HuH-7 (cell line): ENCODE measurements around the gene TMOD4.
"Not testable (repeated sequence)": the region's sequence is repeated elsewhere in the genome, so short reads cannot be mapped to it uniquely, and the experiment has no call there.

ENCODE experiments used
- DNase-seq: peaks from one replicate; pipeline ENCODE4 v3.0.0; 2011; ENCODE audit warnings: low spot score

TMOD4 gene

GRCh38 chr1:151175863-151176262, at the start of gene TMOD4:
Gene TMOD4, minus strand, starts transcription at chr1:151175981. Its CDS starts 1,106 bp downstream, at chr1:151174875.
- DNase-seq: no peak

GRCh38 chr1:151222130-151222529, 46.3 kb upstream of the TMOD4 start:
- DNase-seq: no peak

GRCh38 chr1:151221616-151222015, 45.8 kb upstream of the TMOD4 start:
- no peak for DNase-seq

DNA sequence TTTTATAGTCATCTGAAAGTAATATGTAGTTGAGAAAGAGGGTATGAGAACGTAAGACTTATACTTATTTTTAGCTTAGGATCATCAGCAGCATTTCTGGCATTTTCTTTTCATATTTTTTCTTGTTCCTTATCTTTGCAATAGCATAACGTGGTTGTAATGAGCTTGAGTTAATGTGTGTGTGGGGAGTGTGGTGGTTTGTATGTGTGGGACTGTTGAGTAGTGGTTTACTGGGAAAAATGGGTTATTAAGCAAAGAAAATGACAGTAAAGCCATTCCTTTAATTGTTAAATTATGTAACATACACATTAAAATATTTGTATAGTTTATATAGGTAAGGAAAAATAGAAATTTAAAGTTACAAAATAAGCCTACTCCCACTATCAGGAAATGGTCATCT, 37.8 kb upstream of the TMOD4 start:
- DNase-seq: no peak

DNA sequence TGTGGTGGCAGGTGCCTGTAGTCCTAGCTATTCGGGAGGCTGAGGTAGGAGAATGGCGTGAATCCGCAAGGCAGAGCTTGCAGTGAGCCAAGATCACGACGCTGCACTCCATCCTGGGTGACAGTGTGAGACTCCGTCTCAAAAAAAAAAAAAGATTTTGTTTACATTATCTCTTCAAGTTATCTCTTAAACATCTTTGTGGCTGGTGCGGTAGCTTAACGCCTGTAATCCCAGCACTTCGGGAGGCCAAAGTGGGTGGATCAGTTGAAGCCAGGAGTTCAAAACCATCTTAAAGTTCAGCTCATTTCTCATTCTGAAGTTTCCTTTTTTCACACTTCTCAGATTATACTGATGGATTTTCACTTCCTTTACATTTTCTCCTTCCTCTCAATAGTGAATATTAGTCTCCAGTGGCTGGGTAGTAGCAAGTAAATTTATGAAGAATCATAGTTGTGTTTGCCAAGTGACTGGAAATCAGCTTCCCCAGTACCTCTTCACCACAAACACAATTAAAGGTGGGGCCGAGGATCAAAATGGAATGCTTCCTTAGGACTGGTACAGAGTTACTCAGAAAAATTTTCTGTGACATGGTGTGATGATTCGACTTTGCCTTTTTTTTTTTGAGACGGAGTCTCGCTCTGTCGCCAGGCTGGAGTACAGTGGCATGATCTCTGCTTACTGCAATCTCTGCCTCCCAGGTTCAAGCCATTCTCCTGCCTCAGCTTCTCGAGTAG, 36.4 kb upstream of the TMOD4 start:
- DNase-seq: no peak

DNA sequence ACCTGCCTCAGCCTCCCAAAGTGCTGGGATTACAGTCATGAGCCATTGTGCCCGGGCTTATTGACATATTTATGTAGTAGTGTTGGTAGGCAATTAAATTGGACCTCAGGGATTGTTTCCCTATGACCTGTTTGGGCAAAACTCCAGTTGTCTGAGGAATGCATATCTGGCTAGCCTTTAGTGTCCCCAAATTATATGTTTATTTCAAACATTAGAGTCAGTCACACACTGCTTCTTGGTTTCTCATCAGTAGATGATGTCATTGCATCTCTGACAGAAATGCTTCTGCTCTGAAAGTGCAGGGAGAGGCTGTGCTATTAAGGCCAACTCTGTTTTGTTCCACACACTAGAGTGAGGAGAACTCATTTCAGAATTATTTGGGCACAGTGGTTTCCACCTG, 35.0 kb upstream of the TMOD4 start:
- DNase-seq: no peak

- not testable (repeated sequence) for DNase-seq
These were observed 29.7 kb upstream of the TMOD4 start for GRCh38 chr1:151205381-151205965.

DNA sequence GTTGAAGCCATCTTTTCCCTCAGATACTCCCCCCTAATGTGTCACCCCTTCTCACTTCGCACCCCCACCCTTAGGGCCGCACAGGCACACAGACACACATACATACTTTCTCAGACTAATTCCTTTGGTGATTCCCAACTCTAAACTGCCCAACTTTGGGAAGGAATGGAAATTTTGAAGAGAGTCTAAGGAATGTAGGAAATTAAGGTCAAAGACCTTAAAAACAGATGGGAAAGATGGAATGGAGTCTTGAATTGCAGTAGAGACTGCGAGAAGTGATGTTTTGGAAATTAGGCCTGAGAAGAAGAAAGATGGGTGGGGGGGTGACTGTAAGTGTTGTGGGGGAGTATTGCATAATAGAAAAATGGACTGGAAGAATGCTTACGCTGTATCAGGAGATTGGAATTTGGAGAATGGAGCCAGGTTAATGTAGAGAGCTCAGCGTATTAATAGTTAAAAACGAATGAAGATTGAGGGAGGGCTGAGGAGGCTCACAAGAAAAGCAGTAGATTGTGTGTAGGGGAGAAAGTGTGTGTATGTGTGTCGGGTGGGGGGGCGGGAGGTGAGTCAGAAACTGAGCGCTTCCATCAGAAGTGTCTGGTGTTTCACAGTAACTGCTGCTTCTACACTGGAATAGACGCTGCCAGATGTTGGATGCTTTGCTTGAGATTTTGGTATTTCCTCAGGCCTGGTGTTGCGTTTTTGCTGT, 24.2 kb upstream of the TMOD4 start:
- DNase-seq: no peak

DNA sequence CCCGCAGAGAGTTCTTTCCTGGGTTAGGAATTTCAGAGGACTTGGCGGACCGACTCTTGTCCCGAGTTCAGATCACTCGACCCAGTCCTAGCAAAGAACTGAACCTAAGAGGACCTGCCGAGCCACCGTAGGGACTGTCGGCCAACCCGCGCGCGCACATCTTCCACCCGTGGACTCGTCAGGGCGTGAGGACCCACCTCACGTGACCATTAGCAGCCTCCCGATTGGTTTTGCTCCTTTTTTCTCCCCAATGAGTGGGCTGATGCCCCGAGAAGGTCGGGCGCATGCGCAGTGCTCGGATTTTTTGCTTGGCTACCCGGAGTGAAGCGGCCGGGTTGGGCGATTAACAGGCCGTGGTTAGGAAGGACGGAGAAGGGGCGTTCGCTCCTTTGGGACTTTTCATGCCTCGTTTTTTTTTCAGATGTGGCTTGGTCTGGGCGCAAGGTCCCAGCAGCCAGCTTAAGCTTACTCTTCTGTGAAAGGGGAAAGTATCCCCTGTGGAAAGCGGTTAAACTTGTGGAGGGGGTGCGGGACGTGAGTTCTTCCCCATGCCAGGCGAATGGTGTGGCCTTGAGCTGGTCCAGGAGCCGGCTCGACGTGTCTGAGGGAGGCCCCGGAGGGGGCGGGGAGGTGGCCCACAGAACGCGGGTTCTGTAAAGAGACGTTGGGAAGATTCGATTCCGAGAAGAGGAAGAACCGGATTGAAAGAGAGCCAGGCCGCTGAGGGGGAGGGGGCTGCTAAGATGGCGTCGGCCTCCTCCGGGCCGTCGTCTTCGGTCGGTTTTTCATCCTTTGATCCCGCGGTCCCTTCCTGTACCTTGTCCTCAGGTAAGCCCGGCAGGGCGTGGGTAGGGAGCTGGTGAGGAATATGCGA, 22.7 kb upstream of the TMOD4 start, which contains the start of gene PIP5K1A:
Gene PIP5K1A, plus strand, starts transcription at position 299 of the 874 bp plus-strand sequence. Its CDS starts 445 bp downstream, at position 744.
- peak; percentile 90 for DNase-seq

GRCh38 chr1:151197863-151198253, 22.1 kb upstream of the TMOD4 start:
- no peak for DNase-seq

GRCh38 chr1:151196292-151196800, 20.6 kb upstream of the TMOD4 start:
- no peak for DNase-seq

DNA sequence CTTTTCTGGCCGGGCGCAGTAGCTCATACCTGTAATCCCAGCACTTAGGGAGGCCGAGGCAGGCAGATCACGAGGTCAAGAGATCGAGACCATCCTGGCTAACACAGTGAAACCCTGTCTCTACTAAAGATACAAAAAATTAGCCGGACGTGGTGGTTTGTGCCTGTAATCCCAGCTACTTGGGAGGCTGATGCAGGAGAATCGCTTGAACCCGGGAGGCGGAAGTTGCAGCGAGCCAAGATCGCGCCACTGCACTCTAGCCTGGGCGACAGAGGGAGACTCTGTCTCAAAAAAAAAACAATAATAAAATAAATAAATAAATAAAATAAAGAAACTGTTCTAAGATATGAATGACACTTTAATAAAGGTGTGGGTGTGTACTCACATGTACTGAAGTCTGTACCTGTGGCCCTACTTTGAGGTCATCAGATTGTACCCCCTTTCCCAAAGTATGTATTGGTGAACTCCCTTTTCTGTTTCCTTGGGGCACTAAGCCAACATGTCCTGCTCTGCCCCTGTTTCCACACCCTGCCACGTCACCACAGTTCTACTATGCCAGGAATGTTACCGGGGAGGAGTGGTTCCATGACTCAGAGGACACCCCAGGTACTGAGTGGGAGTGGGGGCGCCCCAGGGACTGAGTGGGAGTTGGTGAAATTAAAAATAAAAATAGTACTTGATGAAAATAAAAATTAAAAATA, 19.3 kb upstream of the TMOD4 start:
- peak; percentile 52 for DNase-seq

DNA sequence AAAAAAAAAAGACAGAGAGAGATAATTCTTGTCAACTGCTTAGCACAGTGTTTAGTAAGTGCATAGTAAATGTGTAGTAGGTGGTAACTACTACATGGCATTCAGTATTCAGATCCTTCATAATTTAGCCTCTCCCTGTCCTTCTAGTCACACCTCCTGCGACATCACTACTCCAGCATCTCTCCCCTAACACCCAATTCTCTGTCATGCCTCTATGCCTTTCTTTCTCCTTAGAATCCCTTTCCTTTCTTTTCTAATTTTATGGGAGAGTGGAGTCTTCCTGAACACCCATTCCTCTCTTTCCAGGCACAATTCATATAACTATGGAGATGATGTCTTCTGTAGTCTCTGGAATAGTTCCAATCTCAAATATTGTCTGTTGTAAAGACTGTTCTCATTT, 18.1 kb upstream of the TMOD4 start:
- no peak for DNase-seq

GRCh38 chr1:151193304-151193703, 17.5 kb upstream of the TMOD4 start:
- DNase-seq: no peak

DNA sequence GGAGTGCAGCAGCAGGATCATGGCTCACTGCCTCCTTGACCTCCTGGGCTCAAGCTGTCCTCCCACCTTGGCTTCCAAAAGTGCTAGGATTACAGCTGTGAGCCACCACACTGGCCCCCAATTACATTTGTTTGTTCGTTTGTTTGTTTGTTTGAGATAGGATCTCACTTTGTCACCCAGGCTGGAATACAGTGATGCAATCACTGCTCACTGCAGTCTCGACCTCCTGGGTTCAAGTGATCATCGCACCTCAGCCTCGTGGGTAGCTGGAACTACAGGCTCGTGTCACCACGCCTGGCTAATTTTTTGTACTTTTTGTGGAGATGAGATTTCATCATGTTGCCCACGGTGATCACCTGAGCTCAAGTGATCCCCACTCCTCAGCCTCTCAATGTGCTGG, 16.3 kb upstream of the TMOD4 start:
- DNase-seq: no peak

- DNase-seq: peak; percentile 78
These were observed 14.1 kb upstream of the TMOD4 start, which contains the start of gene VPS72 for GRCh38 chr1:151189637-151190445. Gene VPS72, minus strand, starts transcription at chr1:151190197. Its CDS starts 76 bp downstream, at chr1:151190121.

- not testable (repeated sequence) for DNase-seq
These were observed 12.9 kb upstream of the TMOD4 start for GRCh38 chr1:151188667-151189066.

- no peak for DNase-seq
These were observed 11.4 kb upstream of the TMOD4 start for GRCh38 chr1:151187205-151187604.

DNA sequence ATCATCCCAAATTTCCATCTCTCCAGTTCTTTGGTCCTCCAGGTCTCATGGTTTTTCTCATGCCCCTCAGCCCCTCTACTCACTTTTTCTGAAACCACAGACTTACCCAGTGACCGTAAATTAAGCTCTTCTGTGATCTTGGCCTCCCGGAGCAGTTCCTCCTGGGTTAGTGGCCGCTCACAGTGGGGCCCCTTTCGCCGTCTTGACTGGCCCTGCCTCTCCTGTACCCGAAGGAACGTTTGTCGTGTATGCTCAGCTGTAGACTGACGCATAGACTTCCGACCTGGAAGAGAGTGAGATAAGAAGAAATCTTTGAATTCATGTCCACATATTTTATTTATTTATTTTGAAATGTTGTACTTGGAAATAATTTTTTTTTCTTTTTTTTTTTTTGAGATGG, 8.4 kb upstream of the TMOD4 start:
- no peak for DNase-seq

- no peak for DNase-seq
These were observed 799 bp upstream of the TMOD4 start for GRCh38 chr1:151176514-151177045.
